Mesenchymal stem cell (in vitro differentiated cells and primary cell): ENCODE data around the gene USP44.

Experiments used
- DNase-seq: peaks from one replicate; pipeline ENCODE4 v3.0.0-alpha.2; 2013
- H2AFZ ChIP-seq: one replicate; pipeline ENCODE4 v1.6.1; 2013; ENCODE audit warnings: low read depth, mild to moderate bottlenecking, control low read depth, inconsistent platforms, low read length, moderate library complexity
- H2AK5ac ChIP-seq: 2 replicates; pipeline ENCODE4 v1.6.1; 2013; ENCODE audit warnings: low read length, moderate library complexity, mild to moderate bottlenecking, inconsistent platforms; ENCODE audit not compliant: severe bottlenecking
- H2BK120ac ChIP-seq: one replicate; pipeline ENCODE4 v1.6.1; 2013; ENCODE audit warnings: low read depth, mild to moderate bottlenecking, inconsistent platforms, low read length, moderate library complexity
- H2BK12ac ChIP-seq, 2 experiments: one replicate each; pipeline ENCODE4 v1.6.1; 2013; ENCODE audit warnings: inconsistent platforms in 2 of 2, low read length in 2 of 2, mild to moderate bottlenecking in 2 of 2, moderate library complexity in 2 of 2, control low read depth in 1 of 2
- H2BK15ac ChIP-seq: one replicate; pipeline ENCODE4 v1.6.1; 2013; ENCODE audit warnings: mild to moderate bottlenecking, low read depth, inconsistent platforms; ENCODE audit not compliant: poor library complexity, severe bottlenecking
- H2BK5ac ChIP-seq: 2 replicates; pipeline ENCODE4 v1.6.1; 2013; ENCODE audit warnings: low read depth, mild to moderate bottlenecking, low read length, control low read depth, inconsistent platforms; ENCODE audit not compliant: poor library complexity, severe bottlenecking
- H3K14ac ChIP-seq, 2 experiments: one replicate each; pipeline ENCODE4 v1.6.1; 2013; ENCODE audit warnings: inconsistent platforms in 2 of 2, low read length in 2 of 2, control low read depth in 1 of 2, mild to moderate bottlenecking in 1 of 2, moderate library complexity in 1 of 2
- H3K18ac ChIP-seq, 2 experiments: one replicate each; pipeline ENCODE4 v1.6.1; 2013; ENCODE audit warnings: inconsistent platforms in 2 of 2, low read length in 2 of 2, control low read depth in 1 of 2, low read depth in 1 of 2, mild to moderate bottlenecking in 1 of 2
- H3K23ac ChIP-seq, 2 experiments: one replicate each; pipeline ENCODE4 v1.6.1; 2013; ENCODE audit warnings: inconsistent platforms in 2 of 2, low read length in 2 of 2, mild to moderate bottlenecking in 2 of 2, moderate library complexity in 2 of 2, control low read depth in 1 of 2
- H3K27ac ChIP-seq: 2 replicates; pipeline ENCODE4 v1.5.1; 2013; ENCODE audit warnings: mild to moderate bottlenecking, moderate library complexity, low read length, control low read depth, inconsistent platforms; ENCODE audit not compliant: poor library complexity, severe bottlenecking
- H3K27me3 ChIP-seq, 2 experiments: 2 replicates each; pipeline versions ENCODE4 v1.6.1 to v1.7.0; 2013; ENCODE audit warnings: low read length in 2 of 2, mild to moderate bottlenecking in 2 of 2, moderate library complexity in 2 of 2, control low read depth in 1 of 2, inconsistent platforms in 1 of 2; ENCODE audit not compliant: control insufficient read depth in 1 of 2, insufficient read depth in 1 of 2
- H3K36me3 ChIP-seq, 2 experiments: 2 replicates each; pipeline versions ENCODE4 v1.6.1 to v1.7.0; 2013; ENCODE audit warnings: low read length in 2 of 2, control low read depth in 1 of 2, inconsistent platforms in 1 of 2, low read depth in 1 of 2, mild to moderate bottlenecking in 1 of 2; ENCODE audit not compliant: insufficient read depth in 2 of 2, control insufficient read depth in 1 of 2
- H3K4ac ChIP-seq, 2 experiments: one replicate each; pipeline ENCODE4 v1.6.1; 2013; ENCODE audit warnings: inconsistent platforms in 2 of 2, low read length in 2 of 2, mild to moderate bottlenecking in 2 of 2, moderate library complexity in 2 of 2, control low read depth in 1 of 2, low read depth in 1 of 2
- H3K4me1 ChIP-seq: 2 replicates; pipeline ENCODE4 v1.6.1; 2013; ENCODE audit warnings: low read depth, low read length, control low read depth; ENCODE audit not compliant: control insufficient read depth, insufficient read depth
- H3K4me2 ChIP-seq: 2 replicates; pipeline ENCODE4 v1.6.1; 2013; ENCODE audit warnings: low read length, mild to moderate bottlenecking, inconsistent platforms; ENCODE audit not compliant: poor library complexity, severe bottlenecking
- H3K4me3 ChIP-seq, 2 experiments: 2 replicates each; pipeline versions ENCODE4 v1.5.1 to v1.7.0; 2013; ENCODE audit warnings: low read length in 2 of 2, mild to moderate bottlenecking in 2 of 2, control low read depth in 1 of 2, low read depth in 1 of 2; ENCODE audit not compliant: insufficient read depth in 1 of 2
- H3K79me1 ChIP-seq: replicated peaks from 2 replicates; pipeline ENCODE4 v1.6.1; 2013; ENCODE audit warnings: mild to moderate bottlenecking, control low read depth, low read length, inconsistent platforms; ENCODE audit not compliant: poor library complexity, severe bottlenecking
- H3K9ac ChIP-seq: 2 replicates; pipeline ENCODE4 v1.7.0; 2013; ENCODE audit warnings: mild to moderate bottlenecking, low read length, moderate library complexity
- H3K9me3 ChIP-seq: 2 replicates; pipeline ENCODE4 v1.7.0; 2013; ENCODE audit warnings: mild to moderate bottlenecking, low read length; ENCODE audit not compliant: control insufficient read depth
- H4K8ac ChIP-seq: one replicate; pipeline ENCODE4 v1.6.1; 2013; ENCODE audit warnings: inconsistent platforms, mild to moderate bottlenecking, low read length, moderate library complexity
- H4K91ac ChIP-seq: one replicate; pipeline ENCODE4 v1.6.1; 2013; ENCODE audit warnings: mild to moderate bottlenecking, low read length, inconsistent platforms
- WGBS: methylation state at CpG from one replicate; pipeline ENCODE4 v1.1.7; 2013; ENCODE audit warnings: mixed read lengths; 5-methylcytosine and 5-hydroxymethylcytosine counted together

Gene USP44

GRCh38 chr12:95481888-95482287, 69.4 kb downstream of the USP44 start:
- no peaks in the 10 kb centered on the region for H3K9me3 ChIP-seq
- H4K91ac ChIP-seq, result no peak overlapping the region
- no peak for DNase-seq

GRCh38 chr12:95481072-95481471, 70.2 kb downstream of the USP44 start:
- H2BK120ac ChIP-seq, result no peak overlapping the region
- no peak overlapping the region for H2AFZ ChIP-seq
- no peak overlapping the region for H3K4me2 ChIP-seq
- no peak overlapping the region for H3K4me3 ChIP-seq
- 92% methylated on average over 3 of the region's 3 CpGs for WGBS
- H2AK5ac ChIP-seq, result no peak overlapping the region
- no peak overlapping the region for H3K4ac ChIP-seq
- no peak overlapping the region for H3K14ac ChIP-seq
- H3K23ac ChIP-seq, result no peak overlapping the region
- peaks cover 10 to 64% of the 10 kb centered on the region in 2 experiments for H3K36me3 ChIP-seq
- no peaks in the 10 kb centered on the region for H3K27me3 ChIP-seq
- DNase-seq, result no peak
- H2BK5ac ChIP-seq, result no peak overlapping the region
- no peak overlapping the region for H3K27ac ChIP-seq
- H3K79me1 ChIP-seq, result peaks cover 3% of the 10 kb centered on the region
- H3K9me3 ChIP-seq, result no peaks in the 10 kb centered on the region
- no peak overlapping the region for H3K18ac ChIP-seq
- H4K91ac ChIP-seq, result no peak overlapping the region
- no peak overlapping the region for H3K9ac ChIP-seq
- no peak overlapping the region for H2BK12ac ChIP-seq
- no peak overlapping the region for H4K8ac ChIP-seq
- H2BK15ac ChIP-seq, result no peak overlapping the region
- H3K4me1 ChIP-seq, result no peaks in the 10 kb centered on the region

More at GRCh38 chr12:95481888-95482287, 69.4 kb downstream of the USP44 start:
- H2BK120ac ChIP-seq, result no peak overlapping the region
- H3K27ac ChIP-seq, result no peak overlapping the region
- no peak overlapping the region for H2BK5ac ChIP-seq
- no peak overlapping the region for H3K4ac ChIP-seq
- H3K4me1 ChIP-seq, result no peaks in the 10 kb centered on the region
- no peak overlapping the region for H3K14ac ChIP-seq
- H3K79me1 ChIP-seq, result peaks cover 3% of the 10 kb centered on the region
- 98% methylated on average over 7 of the region's 7 CpGs for WGBS
- no peak overlapping the region for H2AK5ac ChIP-seq
- no peak overlapping the region for H3K9ac ChIP-seq
- no peaks in the 10 kb centered on the region for H3K27me3 ChIP-seq
- H2BK15ac ChIP-seq, result no peak overlapping the region
- H2BK12ac ChIP-seq, result no peak overlapping the region
- H4K8ac ChIP-seq, result no peak overlapping the region
- no peak overlapping the region for H3K4me3 ChIP-seq
- H3K18ac ChIP-seq, result no peak overlapping the region
- no peak overlapping the region for H2AFZ ChIP-seq
- H3K36me3 ChIP-seq, result peaks cover 11 to 64% of the 10 kb centered on the region in 2 experiments
- H3K23ac ChIP-seq, result no peak overlapping the region
- H3K4me2 ChIP-seq, result no peak overlapping the region

- Histone ChIP-seq H3K14ac (no peak overlapping the region), H2AFZ (no peak overlapping the region), H2BK5ac (no peak overlapping the region), H3K4me1 (no peaks in the 10 kb centered on the region), H3K4me2 (no peak overlapping the region), H3K4ac (no peak overlapping the region), H2BK120ac (no peak overlapping the region), H2BK12ac (no peak overlapping the region), H3K27me3 (no peaks in the 10 kb centered on the region), H3K4me3 (no peak overlapping the region), H3K9me3 (no peaks in the 10 kb centered on the region), H2BK15ac (no peak overlapping the region), H3K27ac (no peak overlapping the region), H2AK5ac (no peak overlapping the region), H3K18ac (no peak overlapping the region), H4K8ac (no peak overlapping the region), H3K9ac (no peak overlapping the region), H4K91ac (no peak overlapping the region), H3K36me3 (peaks cover 11 to 59% of the 10 kb centered on the region in 2 experiments), H3K79me1 (peaks cover 3% of the 10 kb centered on the region), H3K23ac (no peak overlapping the region)
- WGBS, result 94% methylated on average over 2 of the region's 2 CpGs
- no peak for DNase-seq
These were observed 71.0 kb downstream of the USP44 start for GRCh38 chr12:95480230-95480629.

- Histone ChIP-seq H3K4ac (peak overlapping the region in 1 of 2 experiments; percentile 24), H3K27me3 (no peaks in the 10 kb centered on the region), H3K9ac (peak overlapping the region; percentile 100), H4K91ac (no peak overlapping the region), H2BK15ac (no peak overlapping the region), H3K4me2 (peak overlapping the region; percentile 42), H2BK5ac (no peak overlapping the region), H3K79me1 (no peaks in the 10 kb centered on the region), H2AFZ (no peak overlapping the region), H2BK120ac (peak overlapping the region; percentile 42), H3K36me3 (peaks cover 8 to 34% of the 10 kb centered on the region in 2 experiments), H3K27ac (no peak overlapping the region), H2BK12ac (no peak overlapping the region), H2AK5ac (no peak overlapping the region), H3K23ac (peak overlapping the region in 1 of 2 experiments; percentile 51), H4K8ac (peak overlapping the region; percentile 23), H3K9me3 (no peaks in the 10 kb centered on the region), H3K18ac (peak overlapping the region in 1 of 2 experiments; percentile 65), H3K14ac (no peak overlapping the region), H3K4me3 (peak overlapping the region; percentile 70 to 99), H3K4me1 (no peaks in the 10 kb centered on the region)
- no peak for DNase-seq
- 0% methylated on average over 10 of the region's 16 CpGs for WGBS
These were observed 76.7 kb downstream of the USP44 start for GRCh38 chr12:95474660-95474958.
